Endometrium (tissue), 2 donors: ENCODE results near the gene ANKRD62.
A peak's percentile ranks its signal among the peaks of the same experiment; 100 is the strongest.
"Not testable (repeated sequence)": the region's sequence is repeated elsewhere in the genome, so short reads cannot be mapped to it uniquely, and the experiment has no call there.

Experiments
- FAIRE-seq: peaks from 2 replicates; lab custom pipeline; 2012; peaks lifted over from hg19 to GRCh38; lab: Jason Lieb, UNC
- donor health status: control.
- donor health status: control.

The ANKRD62 gene

DNA sequence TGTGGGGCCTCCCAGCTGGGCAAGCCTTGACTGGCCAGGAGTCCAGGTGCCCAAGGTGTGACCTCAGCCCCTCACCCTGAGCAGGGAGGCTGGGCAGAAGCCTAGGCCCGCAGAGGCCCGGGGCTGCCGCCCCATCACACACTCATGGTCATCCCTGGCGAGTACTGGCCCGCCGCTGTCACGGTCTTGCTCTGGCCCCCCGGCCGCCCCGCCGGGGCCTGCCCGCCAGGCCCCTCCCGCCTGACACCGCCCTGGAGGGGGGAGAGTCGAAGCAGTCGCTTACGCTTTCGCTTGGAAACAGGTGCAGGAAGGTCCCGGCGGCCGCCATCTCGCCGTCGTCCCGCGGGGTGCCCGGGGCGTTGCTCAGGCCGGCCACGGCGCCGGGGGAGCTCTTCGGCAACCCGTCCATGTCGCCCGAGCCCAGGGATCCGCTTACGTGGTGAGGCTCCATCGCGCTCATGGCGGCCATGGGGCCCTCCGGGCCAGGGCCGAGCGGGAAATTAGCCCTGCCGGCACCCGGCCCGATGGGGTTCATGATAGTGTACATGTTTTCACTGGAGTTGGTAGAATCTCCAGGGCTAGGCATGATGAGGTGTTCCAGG lies 26.6 kb upstream of the ANKRD62 start:
- no peak for FAIRE-seq

- FAIRE-seq = no peak
Measured at GRCh38 chr18:12067671-12068070, 26.0 kb upstream of the ANKRD62 start.

DNA sequence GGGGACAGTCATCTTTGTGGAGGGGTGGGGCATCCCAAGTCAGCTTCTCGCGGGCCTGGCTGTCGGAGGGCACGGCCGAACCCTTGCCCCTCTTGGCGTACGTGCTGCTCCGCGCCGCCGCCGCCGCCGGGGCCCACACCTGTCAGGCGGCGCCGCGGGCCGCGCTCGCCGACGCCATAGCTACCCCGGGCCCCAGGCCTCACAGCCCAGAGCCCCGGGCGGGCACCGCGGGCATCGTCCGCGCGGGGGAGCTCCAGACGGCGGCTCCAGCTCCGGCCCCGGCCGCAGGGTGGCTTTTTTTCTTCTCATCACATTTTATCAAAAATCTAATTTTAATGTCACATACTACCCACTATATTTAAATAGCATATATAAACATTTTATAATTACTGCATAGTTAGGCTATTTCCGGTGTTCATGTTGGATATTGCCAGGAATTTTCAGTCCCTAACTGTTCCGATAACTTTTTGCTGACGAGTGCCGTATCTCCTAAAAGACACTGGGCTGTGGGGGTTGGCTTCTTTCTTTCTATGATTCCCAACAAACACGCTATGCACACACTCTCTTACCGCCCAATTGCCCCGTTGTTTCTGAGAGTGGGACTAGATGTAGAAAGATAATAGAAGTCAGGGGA lies 25.2 kb upstream of the ANKRD62 start:
- FAIRE-seq = not testable (repeated sequence)

DNA sequence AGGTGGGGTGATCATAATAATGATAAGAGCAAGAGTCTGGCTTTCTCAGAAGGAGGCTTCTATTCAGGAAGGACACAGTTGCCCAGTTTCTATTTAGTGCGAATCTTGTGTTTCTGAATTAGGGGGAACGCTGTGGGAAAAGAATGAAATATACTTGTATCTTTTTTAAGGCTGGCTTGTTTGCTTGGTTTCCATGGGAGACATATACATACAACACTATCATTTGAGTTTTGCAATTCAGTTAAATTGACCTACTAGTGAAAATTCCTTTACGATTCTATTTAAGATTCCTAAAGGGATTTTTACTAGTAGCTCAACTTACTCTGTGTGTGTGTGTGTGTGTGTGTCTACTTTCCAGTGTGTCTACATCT lies 24.7 kb upstream of the ANKRD62 start:
- FAIRE-seq = no peak

DNA sequence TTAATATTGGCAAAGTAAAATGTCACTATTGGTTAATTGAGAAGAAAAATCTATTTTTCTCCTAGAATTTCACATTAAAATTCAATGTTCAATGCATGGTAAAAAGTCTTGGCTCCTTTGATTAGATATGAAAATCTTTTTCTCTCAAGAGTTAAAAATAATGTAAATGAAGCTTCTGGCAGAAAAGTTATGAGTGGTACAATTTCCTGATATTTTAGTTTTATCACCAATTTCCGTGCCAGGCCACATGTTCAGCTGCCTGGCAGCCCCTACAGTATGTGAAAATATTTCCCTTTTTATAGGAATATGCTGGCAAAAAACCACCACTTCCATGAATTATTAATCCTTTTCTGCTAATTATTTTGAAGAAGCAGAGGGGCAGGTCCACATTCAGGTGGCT lies 22.6 kb upstream of the ANKRD62 start:
- FAIRE-seq = not testable (repeated sequence)

GRCh38 chr18:12072996-12073395 lies 20.6 kb upstream of the ANKRD62 start:
- no peak for FAIRE-seq

- FAIRE-seq = no peak
Measured at GRCh38 chr18:12074736-12075135, 18.9 kb upstream of the ANKRD62 start.

DNA sequence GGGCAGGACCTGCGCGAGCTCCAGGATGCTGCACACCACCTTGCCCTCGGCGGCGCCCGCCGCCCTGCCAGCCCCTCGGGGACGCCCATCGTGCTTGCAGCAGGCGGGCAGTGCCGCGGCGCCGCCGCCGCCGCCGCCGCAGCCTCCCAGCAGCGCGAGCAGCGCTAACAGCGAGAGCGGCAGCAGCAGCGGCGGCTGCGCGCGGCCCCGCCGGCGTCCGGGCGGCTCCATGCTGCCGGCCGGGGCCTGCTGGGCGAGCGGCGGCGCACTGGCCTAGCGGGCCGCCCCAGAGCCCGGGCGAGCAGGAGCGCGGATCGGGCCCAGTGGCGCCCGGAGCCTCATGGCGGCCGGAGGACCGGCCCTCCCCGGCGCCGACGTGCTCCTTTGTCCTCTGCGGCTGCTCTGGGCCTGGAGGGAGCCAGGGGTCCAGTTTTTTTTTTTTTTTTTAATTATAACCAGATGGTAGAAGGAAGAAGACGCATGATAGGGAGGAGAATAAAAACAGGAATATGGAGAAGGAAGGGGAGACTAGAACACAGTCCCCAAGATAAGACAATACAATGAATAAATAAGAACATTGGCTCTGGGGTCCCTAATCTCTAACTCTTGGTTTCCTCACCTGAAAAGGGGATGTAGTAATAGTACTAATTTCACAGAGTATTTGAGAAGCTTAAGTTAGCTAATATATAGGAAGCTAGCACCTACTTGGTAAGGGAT lies 17.1 kb upstream of the ANKRD62 start:
- FAIRE-seq = no peak

GRCh38 chr18:12077994-12078393 lies 15.6 kb upstream of the ANKRD62 start:
- FAIRE-seq = not testable (repeated sequence)

DNA sequence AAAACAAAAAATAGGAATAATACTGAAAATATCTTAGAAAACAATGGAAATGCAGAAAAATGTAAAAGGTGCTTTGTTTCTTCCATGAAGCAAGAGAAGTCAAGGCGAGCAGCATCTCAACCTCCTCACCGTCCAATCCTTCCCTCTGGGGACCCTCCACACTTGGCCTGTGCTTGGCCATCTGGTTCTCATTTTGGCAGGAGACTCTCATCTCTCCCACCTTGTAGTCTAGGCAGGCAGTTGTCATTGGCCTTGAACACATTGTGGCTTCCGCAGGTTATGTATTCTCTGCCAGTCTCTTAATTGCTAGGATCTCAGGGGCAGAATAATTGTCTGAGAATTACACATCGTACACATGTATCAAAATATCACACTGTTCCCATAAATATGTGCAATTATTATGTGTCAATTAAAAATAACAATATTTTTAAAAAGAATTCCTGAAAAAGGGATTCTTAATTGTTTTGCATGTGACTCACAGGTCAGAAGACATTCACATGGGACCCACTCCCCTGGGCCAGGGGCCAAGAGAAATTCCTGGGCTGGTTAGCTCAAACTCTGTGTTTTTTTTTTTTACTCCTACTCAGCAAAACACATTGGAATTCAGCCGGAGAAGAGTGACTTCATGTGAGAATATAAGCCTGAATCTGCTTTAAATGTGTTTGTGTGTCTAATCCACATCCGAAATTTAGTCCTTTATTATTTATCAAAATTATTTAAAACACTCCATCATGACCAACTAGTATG lies 14.0 kb upstream of the ANKRD62 start:
- peak; percentile 83 for FAIRE-seq

GRCh38 chr18:12085136-12085535 lies 8.5 kb upstream of the ANKRD62 start:
- no peak for FAIRE-seq

GRCh38 chr18:12085786-12086185 lies 7.9 kb upstream of the ANKRD62 start:
- no peak for FAIRE-seq

GRCh38 chr18:12086249-12086648 lies 7.4 kb upstream of the ANKRD62 start:
- no peak for FAIRE-seq

- no peak for FAIRE-seq
Measured at GRCh38 chr18:12086677-12087470, 6.8 kb upstream of the ANKRD62 start.

- FAIRE-seq = no peak
Measured at GRCh38 chr18:12087471-12088025, 6.1 kb upstream of the ANKRD62 start.

- FAIRE-seq = no peak
Measured at GRCh38 chr18:12088096-12088495, 5.5 kb upstream of the ANKRD62 start.

GRCh38 chr18:12088731-12089375 lies 4.8 kb upstream of the ANKRD62 start:
- no peak for FAIRE-seq

GRCh38 chr18:12091538-12092141 lies 2.0 kb upstream of the ANKRD62 start:
- no peak for FAIRE-seq

DNA sequence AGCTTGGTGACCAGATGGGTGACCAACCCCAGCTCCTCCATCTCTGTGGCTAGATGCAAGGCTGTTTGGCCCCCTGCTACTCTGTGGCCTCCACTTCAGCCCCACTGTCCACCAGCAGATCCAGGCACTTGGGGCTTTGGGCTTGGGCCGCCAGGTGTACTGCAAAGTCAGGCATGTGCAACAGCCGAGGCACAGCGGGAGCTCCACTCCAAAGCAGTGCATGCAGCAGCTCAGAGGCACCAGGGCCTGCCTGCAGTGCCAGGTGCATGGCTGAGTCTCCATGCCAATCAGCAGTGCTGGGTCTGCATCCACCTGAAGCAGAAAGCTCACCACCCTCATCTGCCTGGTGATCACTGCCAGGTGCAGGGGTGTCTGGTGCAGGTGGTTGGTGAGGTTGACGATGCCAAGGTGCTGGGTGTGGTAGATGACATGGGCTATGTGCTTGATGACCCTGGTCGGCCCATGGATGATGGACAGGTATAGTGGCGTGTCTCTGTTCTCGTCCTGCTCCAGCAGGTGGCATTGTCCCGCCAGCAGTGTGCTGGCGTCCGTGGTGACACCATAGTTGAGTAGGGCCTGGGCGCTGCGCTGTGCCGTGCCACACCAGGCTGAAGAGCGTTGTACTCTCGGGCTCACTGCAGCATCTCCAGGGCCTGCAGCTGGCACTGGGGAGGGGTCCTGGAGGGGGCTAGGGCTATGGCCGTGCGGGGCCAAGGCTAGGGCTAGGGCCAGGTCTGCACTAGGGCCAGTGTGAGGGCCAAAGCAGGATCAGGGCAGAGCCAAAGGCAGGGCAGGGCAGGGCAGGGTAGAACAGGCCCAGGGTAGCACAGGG lies 1.0 kb upstream of the ANKRD62 start:
- no peak for FAIRE-seq

DNA sequence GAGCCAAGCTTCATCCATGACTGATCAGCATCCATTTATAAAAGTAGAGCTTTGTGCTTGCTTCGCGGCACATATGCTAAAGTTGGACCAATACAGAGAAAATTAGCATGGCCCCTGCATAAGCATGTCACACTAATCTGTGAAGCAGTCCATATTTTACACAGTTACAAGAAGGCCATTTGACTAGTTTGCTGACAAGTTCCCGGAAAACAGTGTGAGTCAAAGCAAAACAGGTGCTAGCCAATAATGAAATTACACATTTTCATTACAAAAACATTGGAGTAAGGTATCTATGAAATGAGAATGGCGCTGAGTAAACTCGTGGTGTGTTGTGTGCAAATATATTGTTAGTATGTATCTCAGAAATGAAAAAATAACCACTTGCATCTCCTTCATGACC lies 4.7 kb downstream of the ANKRD62 start:
- FAIRE-seq = no peak
